Tibial artery (tissue), 4 donors: Measurements from ENCODE around the gene THRB.
A peak's percentile ranks its signal among the peaks of the same experiment; 100 is the strongest.

Source experiments
- DNase-seq, 2 donors: peaks; one replicate each; pipeline ENCODE4 v3.0.0-alpha.2; 2019
- H3K27ac ChIP-seq, 2 donors: fragments of 200-600 bp; sonication (generic) in 1 of 2; 1 replicate in 1 of 2; 2 replicates in 1 of 2; pipeline ENCODE4 v1.5.1; 2018 to 2019; ENCODE audit warnings: mild to moderate bottlenecking in 1 of 2
- H3K27me3 ChIP-seq, 2 donors: fragments of 200-600 bp; sonication (generic) in 1 of 2; one replicate each; pipeline versions ENCODE4 v1.5.1 to v1.6.0; 2016 to 2019
- H3K36me3 ChIP-seq, 3 donors: fragments of 200-600 bp; sonication (generic) in 2 of 3; one replicate each; pipeline ENCODE4 v1.5.1; 2016 to 2019; ENCODE audit warnings: mild to moderate bottlenecking in 2 of 3
- H3K4me1 ChIP-seq, 4 donors: fragments of 200-600 bp; sonication (generic) in 2 of 4; 1 replicate in 3 of 4; 2 replicates in 1 of 4; pipeline ENCODE4 v1.5.1; 2016 to 2019
- H3K4me3 ChIP-seq, 2 donors: fragments of 200-600 bp; sonication (generic) in 1 of 2; 1 replicate in 1 of 2; 2 replicates in 1 of 2; pipeline ENCODE4 v1.5.1; 2018 to 2019; ENCODE audit warnings: mild to moderate bottlenecking in 2 of 2
- H3K9me3 ChIP-seq, 3 donors: fragments of 200-600 bp; sonication (generic) in 1 of 3; one replicate each; pipeline ENCODE4 v1.5.1; 2016 to 2019
- CTCF ChIP-seq, 2 experiments: fragments of 200-600 bp in 1 of 2; fragments of 450-650 bp in 1 of 2; IDR thresholded peaks; one replicate each; pipeline ENCODE4 v1.5.1; 2017 to 2019; ENCODE audit warnings: antibody characterized with exemption in 2 of 2, mild to moderate bottlenecking in 1 of 2, moderate library complexity in 1 of 2
- intact Hi-C: fragments of 100-400 bp; cut with DNase I; formaldehyde crosslinking; loops from one replicate; pipeline ENCODE4 v1.15.0; 2023; ENCODE audit warnings: low total_unique reads

The THRB gene

GRCh38 chr3:24496529-24497482 lies 2.2 kb upstream of the THRB start:
- DNase-seq: peak; percentile 89 to 96
- Histone ChIP-seq H3K27me3 (no peaks in the 10 kb centered on the region), H3K4me1 (peaks cover 0 to 34% (median 15%) of the 10 kb centered on the region in 4 donors), H3K36me3 (no peaks in the 10 kb centered on the region), H3K4me3 (peak overlapping the region; percentile 65 to 88), H3K9me3 (no peaks in the 10 kb centered on the region), H3K27ac (peak overlapping the region; percentile 96 to 99)
- peak; percentile 55 to 69 for TF ChIP-seq CTCF (IDR thresholded peaks at IDR 0.05)
- intact Hi-C loops: loop anchor here (10.0 kb wide), 3 partner anchors 142 to 502 kb away; no protein-coding TSS in a partner anchor

GRCh38 chr3:24495326-24495994 lies 810 bp upstream of the THRB start:
- Histone ChIP-seq H3K27ac (peak overlapping the region; percentile 96 to 99), H3K27me3 (no peaks in the 10 kb centered on the region), H3K36me3 (no peaks in the 10 kb centered on the region), H3K4me1 (peaks cover 0 to 47% (median 25%) of the 10 kb centered on the region in 4 donors), H3K4me3 (peak overlapping the region; percentile 65 to 88), H3K9me3 (no peaks in the 10 kb centered on the region)
- DNase-seq: peak; percentile 54 to 81
- no peak for TF ChIP-seq CTCF (IDR thresholded peaks at IDR 0.05)
- intact Hi-C loops: loop anchor here (10.0 kb wide), 3 partner anchors 141 to 501 kb away; no protein-coding TSS in a partner anchor

- DNase-seq: peak; percentile 89 to 91
Observed at GRCh38 chr3:24493746-24494617, 668 bp downstream of the THRB start.

GRCh38 chr3:24492971-24493551 lies 1.6 kb downstream of the THRB start:
- no peak for DNase-seq
- Histone ChIP-seq H3K36me3 (no peaks in the 10 kb centered on the region), H3K4me3 (peak overlapping the region; percentile 65 to 88), H3K4me1 (peaks cover 0 to 71% (median 34%) of the 10 kb centered on the region in 4 donors), H3K27ac (peak overlapping the region; percentile 96 to 99), H3K27me3 (no peaks in the 10 kb centered on the region), H3K9me3 (no peaks in the 10 kb centered on the region)
- no peak for TF ChIP-seq CTCF (IDR thresholded peaks at IDR 0.05)
- intact Hi-C loops: loop anchor here (10.0 kb wide), 3 partner anchors 138 to 498 kb away; no protein-coding TSS in a partner anchor

More at GRCh38 chr3:24493746-24494617, 668 bp downstream of the THRB start:
- TF ChIP-seq CTCF (IDR thresholded peaks at IDR 0.05): peak; percentile 16 to 25
- H3K4me3 ChIP-seq: peak overlapping the region; percentile 65 to 88
- intact Hi-C loops: loop anchor here (10.0 kb wide), 3 partner anchors 139 to 499 kb away; no protein-coding TSS in a partner anchor
- H3K27me3 ChIP-seq: no peaks in the 10 kb centered on the region
- no peaks in the 10 kb centered on the region for H3K9me3 ChIP-seq
- H3K27ac ChIP-seq: peak overlapping the region; percentile 96 to 99
- H3K4me1 ChIP-seq: peaks cover 0 to 62% (median 34%) of the 10 kb centered on the region in 4 donors
- H3K36me3 ChIP-seq: no peaks in the 10 kb centered on the region
